Right lung (tissue), 5 donors: ENCODE results near the gene SBF1. TPM values are rescaled to one million over a fixed set of nuclear protein-coding genes. Genes with fewer than 3 reads are reported as not detected.
"Not testable (repeated sequence)": the region's sequence is repeated elsewhere in the genome, so short reads cannot be mapped to it uniquely, and the experiment has no call there.

Experiments
- DNase-seq, 2 donors: peaks; one replicate each; pipeline ENCODE4 v3.0.0-alpha.2; 2013
- polyA plus RNA-seq, 5 donors: library from polyadenylated mRNA; unstranded; fragments of 120-200 nt; gene quantifications; one replicate each; pipeline versions ENCODE4 v1.2.1 to v1.2.3, GENCODE V29; 2013; ENCODE audit warnings: inconsistent platforms in 1 of 5, low replicate concordance in 1 of 5; ENCODE audit not compliant: insufficient read length in 5 of 5, insufficient read depth in 1 of 5

The SBF1 gene
- polyA plus RNA-seq, 5 donors = 22.9 to 48.0 (median 37.1) TPM

DNA sequence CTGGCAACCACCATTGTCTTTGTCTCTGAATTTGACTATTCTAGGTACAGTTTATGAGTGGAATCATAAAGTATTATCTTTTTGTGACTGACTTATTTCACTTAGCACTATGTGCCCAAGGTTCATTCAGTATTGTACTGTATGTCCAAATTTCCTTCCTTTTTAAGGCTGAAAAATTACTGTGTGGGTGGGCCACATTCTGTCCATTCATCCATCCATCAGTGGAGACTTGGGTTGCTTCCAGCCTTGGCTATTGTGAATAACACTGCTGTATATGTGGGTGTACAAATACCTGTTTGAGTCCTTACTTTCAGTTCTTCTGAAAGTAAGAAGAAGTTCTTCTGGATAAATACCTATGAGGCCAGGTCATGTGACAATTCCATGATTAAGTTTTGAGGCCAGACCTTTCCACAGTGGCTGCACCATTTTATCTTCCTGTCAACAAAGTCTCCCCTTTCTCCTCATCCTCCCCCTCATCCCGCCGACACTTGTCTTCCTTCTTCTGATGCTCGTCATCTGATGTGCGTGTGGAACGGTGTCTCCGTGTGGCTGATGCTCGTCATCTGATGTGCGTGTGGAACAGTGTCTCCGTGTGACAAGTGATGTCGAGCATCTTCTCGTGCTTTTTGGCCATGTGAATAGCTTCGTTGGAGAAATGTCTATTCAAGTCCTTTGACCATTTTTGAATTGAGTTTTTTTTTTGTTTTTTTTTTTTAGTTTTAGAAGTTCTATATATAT is 49.5 kb downstream of the SBF1 start:
- no peak for DNase-seq

DNA sequence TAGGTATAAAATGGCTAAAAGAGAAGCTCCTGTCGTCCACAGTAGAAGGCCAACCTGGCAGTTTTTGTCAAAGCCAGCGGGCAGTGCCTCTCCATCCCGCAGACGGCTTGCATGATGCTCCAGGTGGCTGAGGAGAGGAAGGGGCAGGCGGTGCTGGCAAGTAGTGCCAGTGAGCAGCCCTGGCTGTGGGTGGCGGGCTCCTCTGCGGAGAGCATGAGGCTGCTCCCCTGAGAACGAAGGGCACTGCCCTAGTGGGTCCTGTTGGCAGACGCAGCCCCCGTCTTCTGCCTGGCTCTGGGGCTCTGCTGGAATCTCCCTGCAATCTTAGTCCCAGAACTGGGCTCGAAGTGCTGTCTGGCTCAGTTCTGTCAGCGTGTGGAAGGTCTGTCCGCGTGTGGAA is 50.9 kb downstream of the SBF1 start:
- no peak for DNase-seq

GRCh38 chr22:50422961-50423815 is 51.6 kb downstream of the SBF1 start:
- DNase-seq = no peak

- no peak for DNase-seq
These were observed 52.8 kb downstream of the SBF1 start for GRCh38 chr22:50422046-50422445.

DNA sequence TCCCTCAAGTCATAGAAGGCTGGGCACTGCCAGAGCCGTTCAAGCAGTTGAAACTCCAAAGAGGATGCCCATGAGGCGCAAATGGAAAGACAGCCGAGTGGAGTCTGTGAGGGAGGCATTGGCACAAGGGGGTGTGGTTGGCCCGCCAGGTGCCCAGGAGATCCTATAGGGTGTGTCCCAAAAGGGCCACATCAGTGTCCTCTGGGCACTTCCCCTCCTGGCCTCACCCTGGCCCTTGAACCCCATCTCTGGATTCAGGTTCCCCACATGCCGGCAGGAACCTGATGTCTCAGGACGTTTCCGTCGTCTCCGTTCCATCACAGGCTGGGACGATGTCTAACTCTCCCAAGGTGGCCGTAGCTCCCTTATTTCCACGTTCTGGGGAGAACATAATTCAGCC is 54.3 kb downstream of the SBF1 start:
- no peak for DNase-seq

DNA sequence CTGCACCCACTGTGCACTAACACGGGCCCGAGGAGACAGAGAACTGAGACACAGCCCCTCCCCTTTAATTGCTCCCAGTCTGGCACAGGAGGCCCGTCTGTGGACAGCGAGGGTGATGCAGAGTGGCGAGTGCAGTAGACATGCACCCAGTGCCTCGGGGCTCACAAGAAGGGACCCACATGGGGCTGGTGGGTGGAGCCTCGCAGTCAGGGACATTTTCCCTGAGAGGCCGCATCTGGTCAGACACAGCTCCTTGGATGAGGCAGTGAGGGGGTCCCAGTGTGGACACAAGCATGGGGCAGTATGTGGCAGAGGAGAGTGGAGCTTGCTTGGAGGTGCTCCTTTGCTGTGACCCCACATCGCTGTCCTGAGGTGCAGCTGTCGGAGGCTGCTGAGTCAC is 54.8 kb downstream of the SBF1 start:
- DNase-seq = no peak

DNA sequence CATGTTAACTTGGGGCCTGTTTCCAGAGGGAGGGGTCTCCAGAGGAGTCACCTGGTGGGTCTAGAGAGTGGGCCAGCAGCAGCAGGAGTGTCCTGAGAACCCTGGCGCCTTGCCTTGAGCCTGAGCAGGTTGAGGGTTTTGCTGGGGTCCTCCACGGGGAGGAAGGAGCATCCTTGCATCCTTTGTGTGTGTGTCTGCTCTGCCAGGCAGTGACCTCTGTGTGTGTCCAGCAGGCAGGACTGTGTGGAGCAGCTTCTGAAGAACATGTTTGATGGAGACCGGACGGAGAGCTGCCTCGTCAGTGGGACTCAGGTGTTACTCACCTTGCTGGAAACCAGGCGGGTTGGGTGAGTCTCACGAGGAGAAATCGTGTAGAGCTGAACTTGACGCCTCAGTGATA is 55.7 kb downstream of the SBF1 start:
- no peak for DNase-seq

DNA sequence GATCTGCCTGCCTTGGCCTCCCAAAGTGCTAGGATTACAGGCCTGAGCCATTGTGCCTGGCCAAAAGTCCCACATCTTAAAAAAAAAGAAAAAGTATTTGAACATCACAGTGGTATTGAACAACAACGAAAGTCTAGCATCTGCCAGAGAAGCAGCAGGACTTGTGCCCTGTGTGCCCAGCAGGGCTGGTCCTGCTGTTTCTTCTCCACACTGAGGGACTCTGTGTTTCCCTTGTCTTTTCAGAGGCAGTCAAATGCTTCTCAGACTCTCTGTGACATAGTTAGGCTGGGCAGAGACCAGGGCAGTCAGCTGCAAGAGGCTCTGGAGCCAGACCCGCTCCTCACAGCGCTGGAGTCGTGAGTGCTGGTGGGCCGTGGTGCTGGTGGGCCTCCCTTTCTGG is 56.2 kb downstream of the SBF1 start:
- no peak for DNase-seq

DNA sequence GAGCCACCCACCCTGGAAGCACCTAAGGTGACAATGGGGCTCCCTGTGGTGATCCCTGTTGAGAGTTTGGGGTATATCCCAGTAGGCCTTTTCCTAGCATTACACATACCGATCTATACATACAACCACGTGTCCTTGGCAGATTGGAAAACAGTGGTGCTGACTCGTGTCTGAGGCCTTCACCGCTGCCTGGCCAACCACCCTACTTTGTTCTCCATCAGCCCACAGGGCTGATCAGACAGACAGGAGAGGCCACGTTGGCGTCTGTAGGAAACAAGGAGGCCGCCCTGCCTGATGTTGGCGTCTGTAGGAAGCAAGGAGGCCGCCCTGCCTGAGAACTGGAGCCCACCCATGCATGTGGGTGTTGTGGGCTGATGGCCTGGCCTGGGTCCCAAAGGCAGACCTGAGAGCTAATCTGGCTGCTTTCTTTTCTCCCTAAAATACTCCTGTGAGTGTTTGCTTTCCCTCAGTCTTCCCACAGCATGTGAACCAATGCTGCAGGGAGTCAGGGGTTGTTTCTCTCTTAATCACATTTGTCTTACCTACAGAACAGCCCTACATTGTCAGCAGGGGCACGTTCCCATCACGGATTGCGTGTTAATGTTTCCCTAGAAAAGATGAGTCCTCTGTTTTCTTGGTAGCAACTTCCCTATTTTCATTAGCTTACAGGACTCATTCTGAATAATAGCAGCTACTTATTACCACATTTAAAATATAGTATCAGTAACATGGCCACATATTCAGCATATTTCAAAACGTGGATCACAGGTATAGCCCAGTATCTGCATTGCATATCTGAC is 57.2 kb downstream of the SBF1 start:
- DNase-seq = no peak

- DNase-seq = no peak
These were observed 57.8 kb downstream of the SBF1 start for GRCh38 chr22:50416996-50417395.

DNA sequence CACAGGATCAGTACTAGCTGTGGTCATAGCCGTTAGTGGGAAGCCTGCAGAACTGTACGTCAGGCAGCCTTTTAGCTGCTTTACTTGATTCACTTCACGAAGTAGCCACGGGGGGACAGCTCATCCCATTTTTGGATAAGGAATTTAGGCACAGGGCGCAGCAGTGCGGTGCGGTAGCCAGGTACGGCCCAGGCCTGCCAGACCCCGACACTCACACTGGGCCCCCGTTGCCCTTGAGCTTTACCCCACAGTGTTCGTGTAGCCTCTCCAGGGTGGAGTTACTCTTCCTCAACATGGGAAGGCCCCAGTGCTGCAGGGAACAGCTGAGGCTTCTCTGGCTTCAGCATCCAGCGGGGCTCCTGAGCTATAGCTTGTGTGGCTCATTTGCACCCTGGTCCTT is 59.4 kb downstream of the SBF1 start:
- no peak for DNase-seq

- no peak for DNase-seq
These were observed 60.2 kb downstream of the SBF1 start for GRCh38 chr22:50414476-50415248.

DNA sequence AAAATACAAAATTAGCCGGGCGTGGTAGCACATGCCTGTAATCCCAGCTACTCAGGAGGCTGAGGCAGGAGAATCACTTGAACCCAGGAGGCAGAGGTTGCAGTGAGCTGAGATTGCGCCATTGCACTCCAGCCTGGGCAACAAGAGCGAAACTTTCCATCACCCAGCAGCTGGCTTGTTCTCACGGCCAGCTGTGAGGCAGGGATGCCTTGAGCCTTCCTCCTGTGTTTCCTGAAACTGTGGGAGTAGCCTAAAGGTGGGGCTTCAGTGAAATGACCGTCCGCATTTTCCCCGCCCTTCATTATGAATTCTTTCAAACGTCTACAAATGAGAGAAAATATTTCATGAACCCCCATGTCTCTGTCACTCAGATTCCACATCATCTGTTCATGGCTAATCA is 65.9 kb downstream of the SBF1 start:
- DNase-seq = not testable (repeated sequence)

GRCh38 chr22:50408311-50408710 is 66.5 kb downstream of the SBF1 start:
- no peak for DNase-seq

DNA sequence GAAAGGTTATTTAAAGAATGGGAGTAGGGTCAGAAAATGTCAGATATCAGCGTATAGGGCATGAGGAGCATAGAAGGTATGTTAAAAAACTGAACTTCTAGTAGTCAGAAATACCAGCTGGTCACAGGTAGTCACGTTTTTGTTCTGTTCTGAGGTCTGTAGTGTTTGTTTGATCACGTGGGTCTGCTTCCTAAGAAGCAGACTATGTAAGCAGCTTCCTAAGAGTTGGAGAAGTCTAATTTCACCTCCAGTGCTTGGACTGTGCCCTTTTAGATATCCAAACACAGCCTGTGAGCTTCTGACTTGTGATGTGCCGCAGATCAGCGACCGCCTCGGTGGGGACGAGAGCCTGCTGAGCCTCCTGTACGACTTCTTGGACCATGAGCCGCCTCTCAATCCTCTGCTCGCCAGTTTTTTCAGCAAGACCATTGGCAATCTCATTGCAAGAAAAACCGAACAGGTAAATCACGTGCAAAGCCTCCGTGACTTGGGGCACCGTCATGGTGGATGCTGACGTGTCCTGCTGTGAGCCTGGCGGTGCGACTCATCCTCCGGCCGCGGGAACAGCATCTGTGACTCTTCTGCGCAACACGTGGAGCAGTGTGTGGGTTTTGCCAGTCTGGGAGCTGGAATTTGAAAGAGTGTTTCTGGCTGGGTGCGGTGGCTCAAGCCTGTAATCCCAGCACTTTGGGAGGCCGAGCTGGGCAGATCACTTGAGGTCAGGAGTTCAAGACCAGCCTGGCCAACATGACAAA is 68.2 kb downstream of the SBF1 start:
- no peak for DNase-seq

- peak; percentile 47 to 56 for DNase-seq
These were observed 71.1 kb downstream of the SBF1 start for GRCh38 chr22:50403701-50404101.

DNA sequence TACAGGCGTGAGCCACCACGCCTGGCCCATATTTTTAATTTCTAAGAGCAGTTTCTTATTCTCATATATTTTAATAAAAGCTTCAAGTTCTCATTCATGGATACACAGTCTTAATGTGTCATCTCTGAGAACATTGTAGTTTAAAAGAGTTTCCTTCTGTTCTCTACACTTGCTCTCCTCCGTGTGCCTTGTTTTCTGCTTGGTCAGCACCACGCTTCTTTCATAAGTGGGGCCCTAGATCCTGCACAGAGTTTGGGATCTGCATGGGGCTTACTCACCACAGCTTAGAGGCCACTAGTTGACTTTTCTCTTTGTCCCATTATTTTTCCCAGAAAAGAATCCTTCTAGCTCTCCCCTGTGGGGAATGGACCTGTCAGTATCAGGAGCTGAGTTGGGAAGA is 72.9 kb downstream of the SBF1 start:
- DNase-seq = no peak

- DNase-seq = no peak
These were observed 73.9 kb downstream of the SBF1 start for GRCh38 chr22:50400931-50401330.

- no peak for DNase-seq
These were observed 74.4 kb downstream of the SBF1 start for GRCh38 chr22:50400406-50400805.

DNA sequence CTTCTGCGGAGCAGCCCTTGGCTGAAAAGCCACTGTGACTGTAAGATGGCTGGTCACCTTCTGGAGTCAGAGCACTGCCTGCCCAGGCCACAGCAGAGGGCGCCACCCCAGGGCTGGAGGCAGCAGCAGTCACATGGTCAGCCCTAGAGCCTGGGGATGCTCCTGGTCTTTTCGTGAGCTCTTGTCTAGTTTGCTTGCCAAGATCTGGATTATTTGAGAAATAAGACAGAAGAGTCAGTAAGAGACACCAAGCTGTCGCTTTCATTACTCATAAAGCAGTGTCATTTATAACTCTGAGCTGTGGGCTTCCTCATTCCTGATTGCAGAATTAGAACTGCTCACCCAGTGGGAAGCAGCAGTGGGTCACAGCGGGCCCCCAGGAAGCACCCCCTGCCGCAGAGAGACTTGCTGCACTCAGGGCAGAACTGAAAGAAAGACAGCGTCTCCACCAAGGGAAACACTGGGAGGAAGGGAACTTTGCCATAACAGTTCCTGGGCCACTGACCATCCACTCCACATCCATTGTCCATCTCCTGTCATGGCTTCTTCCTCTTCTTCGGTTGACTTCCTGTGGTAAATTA is 75.0 kb downstream of the SBF1 start:
- no peak for DNase-seq
